GM18505 (cell line): ENCODE results near the gene RHOT1.

Experiments
- ATAC-seq: cut with Tn5 transposase; IDR thresholded peaks from one replicate; pipeline ENCODE4 v1.9.1; 2021; ENCODE audit not compliant: unreplicated experiment
- POLR2A ChIP-seq: IDR thresholded peaks from 4 replicates; pipeline ENCODE4 v1.6.1; 2011; ENCODE audit warnings: borderline replicate concordance; ENCODE audit not compliant: insufficient read depth, insufficient read length; ENCODE audit errors: extremely low read depth

Gene RHOT1

DNA sequence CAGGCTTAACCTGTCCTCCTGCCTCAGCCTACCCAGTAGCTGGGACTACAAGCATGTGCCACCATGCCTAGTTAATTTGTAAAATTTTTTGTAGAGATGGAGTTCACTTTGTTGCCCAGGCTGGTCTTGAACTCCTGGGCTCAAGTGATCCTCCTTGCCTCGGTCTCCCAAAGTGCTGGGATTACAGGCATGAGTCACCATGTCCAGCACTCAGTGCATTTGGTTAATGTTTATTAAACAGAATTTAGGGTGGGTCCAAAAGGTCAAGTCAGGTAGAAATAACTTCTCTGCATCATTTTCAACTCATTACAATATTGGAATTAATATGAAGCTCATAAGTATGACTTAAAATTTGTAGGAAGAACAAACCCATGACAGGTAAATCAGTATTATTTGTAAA lies 55.7 kb downstream of the RHOT1 start:
- no peak for ATAC-seq
- TF ChIP-seq POLR2A, result no peak

DNA sequence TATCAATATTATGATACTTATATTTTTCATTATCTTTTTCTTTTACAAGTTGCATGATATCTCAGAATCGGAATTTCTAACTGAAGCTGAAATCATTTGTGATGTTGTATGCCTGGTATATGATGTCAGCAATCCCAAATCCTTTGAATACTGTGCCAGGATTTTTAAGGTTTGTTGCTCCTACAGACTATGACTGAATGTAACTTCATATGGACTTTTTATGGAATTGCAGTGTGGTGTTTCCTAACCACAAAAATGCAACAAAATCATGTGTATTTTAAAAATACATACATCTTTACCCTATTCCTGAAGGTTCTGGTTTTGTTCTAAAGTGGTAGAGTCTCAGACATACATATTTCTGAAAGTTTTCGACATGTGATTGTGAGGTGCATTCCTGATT lies 64.6 kb downstream of the RHOT1 start:
- TF ChIP-seq POLR2A, result no peak
- ATAC-seq, result no peak

DNA sequence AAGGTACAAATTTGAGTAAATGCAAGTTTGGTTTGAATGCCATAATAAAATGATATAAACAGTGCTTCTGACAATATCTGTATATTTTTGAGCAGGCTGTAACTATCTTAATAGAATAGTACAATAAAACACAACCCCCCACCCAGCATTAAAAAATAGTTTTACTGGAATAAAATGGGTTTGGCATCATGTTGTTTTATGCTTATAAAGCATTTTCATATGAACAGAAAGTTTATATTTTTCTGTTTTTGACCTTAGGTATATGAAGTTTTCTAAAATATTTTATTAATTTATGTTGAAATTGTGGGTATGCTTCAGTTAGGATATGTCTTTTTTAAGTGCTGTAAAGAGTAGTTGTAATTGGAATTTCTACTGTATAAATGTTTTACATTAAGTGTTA lies 66.1 kb downstream of the RHOT1 start:
- TF ChIP-seq POLR2A, result no peak
- no peak for ATAC-seq

DNA sequence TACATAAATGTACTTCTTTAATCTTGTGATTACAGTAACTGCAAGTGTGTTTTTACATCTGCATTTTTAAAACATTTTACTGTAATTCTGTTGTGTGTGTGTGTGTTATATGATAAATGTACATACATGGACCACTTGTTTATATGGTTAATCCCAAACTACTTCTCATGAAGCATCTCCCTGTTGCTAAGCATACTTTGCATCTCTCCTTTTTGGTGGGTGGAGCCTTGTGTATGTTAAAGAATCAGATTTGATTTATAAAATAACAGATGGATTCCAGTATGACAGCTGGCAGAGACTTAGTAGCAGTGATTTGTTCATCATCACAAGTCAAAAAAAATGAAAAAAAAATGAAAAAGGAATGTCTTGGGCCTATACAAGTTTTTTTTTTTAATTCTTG lies 67.3 kb downstream of the RHOT1 start:
- TF ChIP-seq POLR2A, result no peak

DNA sequence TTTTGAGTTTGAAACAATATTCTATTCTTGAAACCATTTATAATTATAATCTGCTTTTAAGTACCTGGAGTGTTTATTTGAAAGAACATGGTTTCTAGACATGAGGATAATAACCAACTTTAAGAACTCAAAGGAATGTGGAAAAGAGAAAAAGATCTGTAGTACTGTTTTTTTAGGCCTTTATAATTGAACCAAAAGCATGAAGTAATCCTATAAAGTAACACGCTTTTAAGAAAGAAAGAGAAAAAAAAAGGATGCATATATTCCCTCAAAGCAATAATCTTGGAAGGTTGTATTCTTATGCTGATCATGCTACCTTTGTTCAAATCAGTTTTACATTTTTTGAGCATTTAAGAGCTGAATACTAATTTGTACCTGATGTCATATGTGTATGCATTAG lies 69.4 kb downstream of the RHOT1 start:
- no peak for TF ChIP-seq POLR2A
- no peak for ATAC-seq

More for the DNA sequence above, 67.3 kb downstream of the RHOT1 start:
- no peak for ATAC-seq

DNA sequence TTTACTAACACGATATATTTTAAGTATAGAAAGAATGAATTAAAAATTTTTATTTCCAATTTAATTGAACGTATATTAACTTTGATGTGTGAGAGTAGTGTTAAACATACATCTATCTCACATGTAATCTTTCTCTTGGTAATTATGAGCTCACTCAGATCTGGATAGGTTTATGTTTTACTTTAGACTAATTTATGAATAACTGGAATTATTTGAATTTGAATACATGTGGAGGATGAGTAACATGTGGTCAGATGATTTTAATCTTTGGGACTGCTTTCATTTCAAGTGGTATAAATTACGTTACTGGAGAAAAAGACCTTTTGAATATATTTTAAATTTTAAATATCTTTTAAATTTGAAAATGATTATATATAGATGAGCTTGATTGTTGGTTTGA lies 73.4 kb downstream of the RHOT1 start:
- no peak for ATAC-seq
- no peak for TF ChIP-seq POLR2A

DNA sequence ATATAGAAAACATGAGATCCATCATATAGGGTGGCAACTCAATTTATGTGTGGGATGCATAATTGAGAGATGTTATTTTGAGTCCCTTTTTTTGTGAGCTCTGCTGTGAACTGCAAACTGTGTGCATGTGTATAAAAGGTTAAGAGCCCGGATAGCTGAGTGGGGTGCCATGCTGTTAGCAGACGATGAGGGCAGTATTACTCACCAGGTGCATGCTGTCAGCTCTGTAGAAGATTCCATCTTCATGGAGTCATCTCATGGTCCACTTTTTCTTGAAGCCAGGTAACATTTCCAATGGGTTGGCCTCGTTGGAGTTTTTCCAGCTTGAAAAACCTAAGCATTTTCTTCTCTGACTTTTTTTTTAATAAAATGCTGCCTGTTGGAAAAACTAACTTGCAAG lies 80.3 kb downstream of the RHOT1 start:
- no peak for ATAC-seq
- TF ChIP-seq POLR2A, result no peak

DNA sequence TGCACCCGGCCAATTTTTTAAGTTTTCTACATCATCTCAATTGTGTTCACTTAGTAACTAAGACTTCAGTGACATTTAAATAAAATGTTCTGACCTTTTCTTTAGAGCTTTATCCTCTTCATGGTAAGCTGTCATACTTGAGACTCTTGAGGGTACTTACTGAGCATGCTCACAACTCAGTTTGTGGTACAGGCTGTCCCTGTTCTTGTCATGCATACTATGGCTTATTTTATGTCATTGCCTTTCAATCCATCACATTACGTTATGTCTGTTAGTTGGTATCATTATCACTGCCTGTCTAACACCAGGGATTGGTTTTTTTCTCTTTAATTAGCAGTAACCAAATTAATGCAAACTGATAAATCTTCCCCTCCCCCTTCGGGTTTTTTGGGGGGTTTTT lies 81.4 kb downstream of the RHOT1 start:
- ATAC-seq, result no peak
- no peak for TF ChIP-seq POLR2A

DNA sequence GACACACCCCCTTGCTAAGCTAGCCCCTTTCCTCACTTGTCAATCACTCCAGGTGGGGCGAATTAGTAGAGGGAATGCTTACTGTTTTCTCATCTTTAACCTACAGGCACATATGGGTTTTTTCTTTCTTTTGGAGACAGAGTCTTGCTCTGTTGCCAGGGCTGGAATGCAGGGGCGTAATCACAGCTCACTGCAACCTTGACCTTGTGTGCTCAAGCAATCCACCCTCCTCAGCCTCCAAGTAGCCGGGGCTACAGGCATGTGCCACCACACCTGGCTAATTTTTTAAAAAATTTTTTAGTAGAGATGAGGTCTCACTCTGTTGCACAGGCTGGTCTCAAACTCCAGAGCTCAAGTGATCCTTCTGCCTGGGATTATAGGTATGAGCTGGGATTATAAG lies 84.6 kb downstream of the RHOT1 start:
- no peak for TF ChIP-seq POLR2A
- ATAC-seq, result no peak

DNA sequence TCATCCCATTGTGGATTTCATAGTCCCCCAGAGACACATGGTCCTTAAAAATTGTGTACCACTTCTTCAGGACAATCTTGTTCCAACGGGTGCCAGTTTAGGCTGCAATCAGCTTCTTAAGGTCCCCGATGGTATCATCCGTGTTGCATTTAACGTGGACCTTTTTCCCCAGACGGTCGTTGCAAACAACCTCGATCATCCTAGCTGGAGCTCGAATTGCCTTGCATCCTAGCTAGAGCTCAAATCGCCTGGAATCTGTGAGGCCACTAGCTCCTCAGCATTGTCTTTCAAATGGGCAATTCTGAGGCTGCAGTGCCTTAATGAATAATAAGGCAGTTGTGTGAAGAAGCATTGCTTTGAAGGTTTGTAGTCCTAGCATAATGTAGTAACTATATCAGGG lies 85.6 kb downstream of the RHOT1 start:
- ATAC-seq, result no peak
- TF ChIP-seq POLR2A, result no peak

DNA sequence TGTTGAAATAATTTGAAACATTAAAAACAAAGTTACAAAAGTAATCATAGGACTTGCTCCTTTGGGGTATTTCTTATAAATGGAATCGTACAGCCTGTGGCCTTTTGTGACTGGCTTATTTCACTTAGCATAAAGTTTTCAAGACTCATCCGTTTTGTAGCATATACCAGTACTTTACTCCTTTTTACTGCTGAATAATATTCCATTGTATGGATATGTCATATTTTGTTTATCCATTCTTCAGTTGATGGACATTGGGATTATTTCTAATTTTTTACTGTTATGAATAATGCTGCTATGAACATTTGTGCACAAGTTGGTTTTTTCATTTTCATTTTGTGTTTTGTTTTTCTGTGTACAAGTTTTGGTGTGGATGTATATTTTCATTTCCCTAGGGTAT lies 93.3 kb downstream of the RHOT1 start:
- no peak for TF ChIP-seq POLR2A
- ATAC-seq, result no peak

DNA sequence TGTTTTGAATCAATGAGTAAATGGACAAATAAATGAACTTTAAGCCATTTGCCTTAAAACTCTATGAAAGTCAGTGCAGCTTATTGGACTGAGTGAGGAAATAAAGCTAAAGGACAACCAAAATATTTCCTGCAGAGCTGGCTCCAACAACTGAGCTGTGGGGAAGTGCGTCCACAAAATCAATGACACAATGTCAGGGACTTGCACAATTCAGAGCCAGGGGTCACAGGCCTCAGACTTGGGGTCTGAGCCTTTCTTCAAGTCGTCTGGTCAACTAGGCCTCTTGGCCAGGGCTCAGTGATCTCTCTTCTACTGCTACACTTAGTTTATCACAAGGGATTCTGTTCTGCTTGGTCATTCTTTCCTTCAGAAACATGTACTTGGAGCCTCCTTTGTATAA lies 97.2 kb downstream of the RHOT1 start:
- ATAC-seq, result no peak
- no peak for TF ChIP-seq POLR2A

DNA sequence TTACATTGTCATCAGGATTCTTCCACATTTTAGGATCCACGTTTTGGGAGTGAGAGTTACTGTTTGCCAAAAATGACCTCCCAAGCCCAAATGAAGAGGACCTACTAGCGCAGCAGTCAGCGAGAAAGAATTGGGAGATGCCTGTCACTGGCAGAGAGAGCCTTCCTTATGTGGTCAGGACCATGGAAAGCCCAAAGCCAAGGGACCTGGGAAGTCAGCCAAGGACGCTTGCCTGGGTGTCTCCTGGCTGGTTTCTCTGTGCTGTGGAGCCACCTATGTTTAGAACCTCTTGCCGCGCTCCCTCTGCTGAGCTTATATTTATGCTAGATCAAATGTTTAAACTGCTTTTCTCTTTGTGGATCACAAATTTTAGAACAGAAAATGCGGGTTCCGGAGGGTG lies 98.4 kb downstream of the RHOT1 start:
- no peak for ATAC-seq
- no peak for TF ChIP-seq POLR2A

DNA sequence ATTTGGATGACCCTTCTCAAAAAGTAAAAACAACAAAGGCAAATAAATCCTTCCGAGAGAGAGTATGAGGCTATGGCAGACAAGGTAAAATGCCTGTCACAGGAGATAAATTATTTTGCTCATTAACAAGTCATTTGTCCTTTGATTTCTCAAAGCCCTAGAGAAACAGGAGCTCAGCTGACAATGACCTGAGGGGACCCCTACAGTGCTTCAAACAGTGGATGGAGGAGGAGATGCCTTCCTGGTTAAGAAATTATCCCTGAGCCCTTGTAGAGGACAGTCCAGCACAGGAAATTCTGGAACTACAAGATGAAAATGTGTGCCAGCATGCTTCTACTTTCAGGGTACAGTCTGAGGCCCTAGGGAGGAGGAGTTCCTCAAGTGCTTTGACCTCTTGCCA lies 99.3 kb downstream of the RHOT1 start:
- TF ChIP-seq POLR2A, result no peak
- no peak for ATAC-seq

DNA sequence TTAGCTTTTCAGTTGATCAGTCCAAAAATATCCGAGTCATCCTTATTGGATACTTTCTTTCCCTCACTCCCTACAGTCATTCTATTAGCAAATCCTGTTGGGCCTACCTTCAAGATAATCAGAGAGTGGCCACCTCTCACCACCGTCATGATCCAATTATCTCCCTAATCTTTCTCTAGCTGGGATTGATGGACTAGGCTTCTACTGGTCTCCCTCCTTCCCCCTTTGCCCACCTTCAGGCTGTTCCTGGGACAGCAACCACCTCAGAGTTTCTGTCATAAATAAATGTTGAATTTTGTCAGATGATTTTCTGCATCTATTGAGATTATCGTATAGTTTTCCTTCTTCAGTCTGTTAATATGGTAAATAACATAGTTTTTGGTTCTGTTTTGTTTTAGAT lies 107.2 kb downstream of the RHOT1 start:
- TF ChIP-seq POLR2A, result no peak
- ATAC-seq, result no peak
